GM12801 (cell line): Measurements from ENCODE around the gene ADAT2.

Experiments used
- CTCF ChIP-seq: IDR thresholded peaks from one replicate; pipeline ENCODE4 v1.5.1; 2011; ENCODE audit warnings: control low read depth; ENCODE audit not compliant: insufficient read length; ENCODE audit errors: extremely low read depth

Gene ADAT2

GRCh38 chr6:143390278-143390677, 60.2 kb downstream of the ADAT2 start:
- no peak for TF ChIP-seq CTCF

GRCh38 chr6:143385636-143386035, 64.9 kb downstream of the ADAT2 start:
- no peak for TF ChIP-seq CTCF

- no peak for TF ChIP-seq CTCF
Observed at GRCh38 chr6:143376861-143377260, 73.6 kb downstream of the ADAT2 start.

GRCh38 chr6:143376375-143376774, 74.1 kb downstream of the ADAT2 start:
- no peak for TF ChIP-seq CTCF

GRCh38 chr6:143375022-143375585, 75.4 kb downstream of the ADAT2 start:
- TF ChIP-seq CTCF: no peak

GRCh38 chr6:143374014-143374413, 76.5 kb downstream of the ADAT2 start:
- TF ChIP-seq CTCF: no peak
